ENCODE data around the gene UAP1L1. TPM values are rescaled to one million over a fixed set of nuclear protein-coding genes. Genes with fewer than 3 reads are reported as not detected.

UAP1L1 gene
- total and polyA plus RNA-seq, 9 of the 15 experiments (the other 6 are each of a cell fraction or from before 2014, with no cell fraction given), result 0.20 to 8.6 (median 3.7) TPM

- no peak for TF ChIP-seq TCF7 (IDR thresholded peaks at IDR 0.05; ENCODE audit: borderline replicate concordance)
- TF ChIP-seq MBD1 (CRISPR knock-in tag; IDR thresholded peaks at IDR 0.05), result no peak
- no peak for TF ChIP-seq FUS (optimal IDR thresholded peaks at IDR 0.05; ENCODE audit: low read depth, low read length)
- TF ChIP-seq ETV6 (IDR thresholded peaks at IDR 0.05; ENCODE audit: borderline replicate concordance in 1 of 2, low read depth in 2 of 2, low read length in 1 of 2), result no peak
- no peak for TF ChIP-seq ETV6 (CRISPR knock-in tag; IDR thresholded peaks at IDR 0.05; ENCODE audit: borderline replicate concordance)
- TF ChIP-seq SNRNP70 (optimal IDR thresholded peaks at IDR 0.05; ENCODE audit: low read depth, low read length), result no peak
- no peak for TF ChIP-seq BCLAF1 (IDR thresholded peaks at IDR 0.05; ENCODE audit: borderline replicate concordance in 1 of 2, control insufficient read depth in 1 of 2, low read depth in 2 of 2, low read length in 1 of 2)
- no peak for TF ChIP-seq TEAD2 (tag; IDR thresholded peaks at IDR 0.05)
- no peak for TF ChIP-seq TAL1 (IDR thresholded peaks at IDR 0.05)
- no peak for TF ChIP-seq ZC3H11A (IDR thresholded peaks at IDR 0.05; ENCODE audit: low read depth, low read length)
- TF ChIP-seq THAP7 (CRISPR knock-in tag; IDR thresholded peaks at IDR 0.05), result no peak
- no peak for TF ChIP-seq EGR1 (conservative IDR thresholded peaks at IDR 0.05)
- no peak for TF ChIP-seq MAFK (IDR thresholded peaks at IDR 0.05; ENCODE audit: low read length)
- no peak for TF ChIP-seq CGGBP1 (CRISPR knock-in tag; IDR thresholded peaks at IDR 0.05)
- TF ChIP-seq MEF2D (tag; conservative IDR thresholded peaks at IDR 0.05; ENCODE audit: low read depth), result no peak
- TF ChIP-seq ZNF740 (CRISPR knock-in tag; IDR thresholded peaks at IDR 0.05), result 0 out of 2 replicates have a peak, but pooled peaks have one; percentile 1
- no peak for TF ChIP-seq ZNF740 (tag; IDR thresholded peaks at IDR 0.05)
- no peak for TF ChIP-seq ZFP1 (CRISPR knock-in tag; IDR thresholded peaks at IDR 0.05)
- TF ChIP-seq TAF15 (IDR thresholded peaks at IDR 0.05; ENCODE audit: low read depth, low read length), result no peak
- no peak for TF ChIP-seq HSF4 (CRISPR knock-in tag; IDR thresholded peaks at IDR 0.05; ENCODE audit: borderline replicate concordance)
- no peak for TF ChIP-seq ZSCAN29 (IDR thresholded peaks at IDR 0.05)
- no peak for TF ChIP-seq ZNF41 (CRISPR knock-in tag; conservative IDR thresholded peaks at IDR 0.05)
- TF ChIP-seq ZNF431 (CRISPR knock-in tag; IDR thresholded peaks at IDR 0.05), result no peak
Observed at GRCh38 chr9:137128862-137129455, 51.6 kb downstream of the UAP1L1 start (continued).

All from K562 (cell line).